Endothelial cell of umbilical vein (primary cell): ENCODE data around the gene TIMP4.

Source experiments
- EZH2 ChIP-seq: IDR thresholded peaks from 2 replicates; pipeline ENCODE4 v1.6.1; 2012; ENCODE audit warnings: borderline replicate concordance, low read depth, mild to moderate bottlenecking, moderate library complexity, low read length, inconsistent platforms; ENCODE audit not compliant: severe bottlenecking
- FOS ChIP-seq: IDR thresholded peaks from 2 replicates; pipeline ENCODE4 v1.6.1; 2011; ENCODE audit warnings: mild to moderate bottlenecking, low read length, moderate library complexity, borderline replicate concordance; ENCODE audit not compliant: insufficient read depth
- GATA2 ChIP-seq: IDR thresholded peaks from 2 replicates; pipeline ENCODE4 v1.7.0; 2011; ENCODE audit warnings: low read depth, mild to moderate bottlenecking, moderate library complexity, mixed read lengths, low read length; ENCODE audit not compliant: insufficient read length, insufficient read depth
- MAX ChIP-seq: IDR thresholded peaks from 2 replicates; pipeline ENCODE4 v1.6.1; 2011; ENCODE audit not compliant: insufficient read depth, insufficient read length
- MYC ChIP-seq: IDR thresholded peaks from one replicate; pipeline ENCODE4 v1.6.1; 2011; ENCODE audit warnings: mild to moderate bottlenecking, low read depth, low read length
- POLR2A ChIP-seq: IDR thresholded peaks from 2 replicates; pipeline ENCODE4 v1.6.1; 2012; ENCODE audit warnings: low read depth, mild to moderate bottlenecking, control low read depth, low read length
- POLR2AphosphoS5 ChIP-seq: IDR thresholded peaks from 2 replicates; pipeline ENCODE4 v1.6.1; 2012; ENCODE audit warnings: low read depth, mild to moderate bottlenecking, control low read depth, low read length, moderate library complexity; ENCODE audit not compliant: insufficient read depth
- TF ChIP-seq, protein P1 (sequence below), 2 donors: IDR thresholded peaks; 1 replicate in 1 of 2; 2 replicates in 1 of 2; pipeline ENCODE4 v1.5.1; 2011; ENCODE audit warnings: low read length in 2 of 2, mild to moderate bottlenecking in 2 of 2, moderate library complexity in 2 of 2, control low read depth in 1 of 2, inconsistent platforms in 1 of 2, low read depth in 1 of 2; ENCODE audit not compliant: insufficient read depth in 1 of 2; ENCODE audit errors: extremely low read depth in 1 of 2

GRCh38 chr3:12127391-12127790 is 31.3 kb downstream of the TIMP4 start:
- TF ChIP-seq POLR2A: no peak
- TF ChIP-seq, protein P1, sequence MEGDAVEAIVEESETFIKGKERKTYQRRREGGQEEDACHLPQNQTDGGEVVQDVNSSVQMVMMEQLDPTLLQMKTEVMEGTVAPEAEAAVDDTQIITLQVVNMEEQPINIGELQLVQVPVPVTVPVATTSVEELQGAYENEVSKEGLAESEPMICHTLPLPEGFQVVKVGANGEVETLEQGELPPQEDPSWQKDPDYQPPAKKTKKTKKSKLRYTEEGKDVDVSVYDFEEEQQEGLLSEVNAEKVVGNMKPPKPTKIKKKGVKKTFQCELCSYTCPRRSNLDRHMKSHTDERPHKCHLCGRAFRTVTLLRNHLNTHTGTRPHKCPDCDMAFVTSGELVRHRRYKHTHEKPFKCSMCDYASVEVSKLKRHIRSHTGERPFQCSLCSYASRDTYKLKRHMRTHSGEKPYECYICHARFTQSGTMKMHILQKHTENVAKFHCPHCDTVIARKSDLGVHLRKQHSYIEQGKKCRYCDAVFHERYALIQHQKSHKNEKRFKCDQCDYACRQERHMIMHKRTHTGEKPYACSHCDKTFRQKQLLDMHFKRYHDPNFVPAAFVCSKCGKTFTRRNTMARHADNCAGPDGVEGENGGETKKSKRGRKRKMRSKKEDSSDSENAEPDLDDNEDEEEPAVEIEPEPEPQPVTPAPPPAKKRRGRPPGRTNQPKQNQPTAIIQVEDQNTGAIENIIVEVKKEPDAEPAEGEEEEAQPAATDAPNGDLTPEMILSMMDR (IDR thresholded peaks at IDR 0.05; ENCODE audit: extremely low read depth in 1 of 2, insufficient read depth in 1 of 2, low read depth in 1 of 2, low read length in 2 of 2): no peak
- TF ChIP-seq POLR2AphosphoS5: no peak
- TF ChIP-seq FOS: no peak
- no peak for TF ChIP-seq EZH2
- TF ChIP-seq MAX: no peak
- TF ChIP-seq MYC: no peak
- no peak for TF ChIP-seq GATA2
